ENCODE measurements around the gene AGBL1. TPM values are rescaled to one million over a fixed set of nuclear protein-coding genes. Genes with fewer than 3 reads are reported as not detected.

AGBL1 gene
- total and polyA plus RNA-seq, 2 donors (not counting 1 experiment from before 2014, with no cell fraction given), result not detected

DNA sequence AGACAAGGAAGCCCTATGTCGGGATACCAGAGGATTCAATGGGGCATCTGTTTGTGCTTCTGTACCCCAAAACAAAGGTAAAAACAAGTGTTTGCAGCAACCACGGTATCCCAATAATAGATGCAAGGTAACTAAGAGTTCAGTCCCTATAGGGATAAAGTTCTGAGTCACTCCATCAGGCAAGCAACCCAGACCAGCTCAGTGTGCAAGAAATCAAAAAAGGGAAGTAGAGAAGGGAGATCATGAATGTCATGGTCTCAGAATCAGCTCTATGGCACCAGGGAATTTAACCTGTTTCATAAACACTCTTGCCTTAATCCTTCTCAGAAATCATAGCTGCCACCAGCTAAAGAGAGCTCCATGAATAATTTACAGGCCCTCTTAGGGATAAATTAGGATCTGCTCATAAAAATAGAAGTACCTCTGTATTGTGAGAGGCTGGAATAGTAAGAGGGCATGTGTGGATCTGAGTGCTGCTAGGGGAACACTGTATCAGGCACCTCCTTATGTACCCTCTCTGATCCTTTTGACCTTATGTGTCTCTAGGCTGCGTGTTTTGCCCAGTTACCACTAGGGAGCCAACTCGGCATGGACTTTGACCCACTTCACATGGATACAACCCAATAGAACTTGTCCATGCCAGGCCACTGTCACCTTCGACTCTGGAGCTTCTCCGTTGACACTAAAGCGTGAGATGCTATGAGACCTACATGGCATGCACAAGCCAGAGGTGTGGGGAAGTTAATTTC is 754.6 kb downstream of the AGBL1 start:
- intact Hi-C loops (cut with micrococcal nuclease), result no loop called here
- H3K27ac ChIP-seq (ENCODE audit: low read length in 2 of 2), result no peak overlapping the region
- no peaks in the 10 kb centered on the region for H3K79me2 ChIP-seq (ENCODE audit: control insufficient read depth, insufficient read depth, low read length)
- no peaks in the 10 kb centered on the region for H3K27me3 Mint-ChIP-seq
- no peaks in the 10 kb centered on the region for H4K20me1 ChIP-seq (ENCODE audit: control insufficient read depth, insufficient read depth, low read length, poor library complexity, severe bottlenecking)
- no peak overlapping the region for H3K4me3 ChIP-seq (ENCODE audit: control extremely low read depth in 1 of 5, extremely low read depth in 1 of 5, insufficient read depth in 1 of 5, low read depth in 2 of 5, low read length in 4 of 5)
- H3K4me3 Mint-ChIP-seq, result no peak overlapping the region
- H3K27me3 ChIP-seq (replicated peaks in 1 of 4; ENCODE audit: control extremely low read depth in 1 of 4, control insufficient read depth in 3 of 4, insufficient read depth in 4 of 4, low read length in 3 of 4), result no peaks in the 10 kb centered on the region
- ATAC-seq (ENCODE audit: low read depth) (no peak), DNase-seq (no peak)
- ChIA-PET POLR2A (no interaction called here), CTCF (no interaction called here)
- H3K4me1 ChIP-seq (ENCODE audit: control insufficient read depth in 2 of 2, insufficient read depth in 2 of 2, low read length in 2 of 2), result no peaks in the 10 kb centered on the region
- H3K4me2 ChIP-seq (replicated peaks; ENCODE audit: low read depth, low read length, poor library complexity, severe bottlenecking), result no peak overlapping the region
- H3K36me3 ChIP-seq (replicated peaks in 1 of 2; ENCODE audit: control extremely low read depth in 1 of 2, control insufficient read depth in 1 of 2, extremely low read depth in 1 of 2, insufficient read depth in 2 of 2, low read length in 1 of 2), result no peaks in the 10 kb centered on the region
- H3K9me3 Mint-ChIP-seq (ENCODE audit: insufficient read depth), result no peaks in the 10 kb centered on the region
- TF ChIP-seq EZH2 (IDR thresholded peaks at IDR 0.05; ENCODE audit: borderline replicate concordance, insufficient read depth, low read depth, low read length, poor library complexity, severe bottlenecking), result no peak
- TF ChIP-seq, protein P1, sequence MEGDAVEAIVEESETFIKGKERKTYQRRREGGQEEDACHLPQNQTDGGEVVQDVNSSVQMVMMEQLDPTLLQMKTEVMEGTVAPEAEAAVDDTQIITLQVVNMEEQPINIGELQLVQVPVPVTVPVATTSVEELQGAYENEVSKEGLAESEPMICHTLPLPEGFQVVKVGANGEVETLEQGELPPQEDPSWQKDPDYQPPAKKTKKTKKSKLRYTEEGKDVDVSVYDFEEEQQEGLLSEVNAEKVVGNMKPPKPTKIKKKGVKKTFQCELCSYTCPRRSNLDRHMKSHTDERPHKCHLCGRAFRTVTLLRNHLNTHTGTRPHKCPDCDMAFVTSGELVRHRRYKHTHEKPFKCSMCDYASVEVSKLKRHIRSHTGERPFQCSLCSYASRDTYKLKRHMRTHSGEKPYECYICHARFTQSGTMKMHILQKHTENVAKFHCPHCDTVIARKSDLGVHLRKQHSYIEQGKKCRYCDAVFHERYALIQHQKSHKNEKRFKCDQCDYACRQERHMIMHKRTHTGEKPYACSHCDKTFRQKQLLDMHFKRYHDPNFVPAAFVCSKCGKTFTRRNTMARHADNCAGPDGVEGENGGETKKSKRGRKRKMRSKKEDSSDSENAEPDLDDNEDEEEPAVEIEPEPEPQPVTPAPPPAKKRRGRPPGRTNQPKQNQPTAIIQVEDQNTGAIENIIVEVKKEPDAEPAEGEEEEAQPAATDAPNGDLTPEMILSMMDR (IDR thresholded peaks at IDR 0.05), result no peak
- H3K9me3 ChIP-seq (ENCODE audit: control extremely low read depth in 1 of 3, control insufficient read depth in 2 of 3, insufficient read depth in 1 of 3, low read length in 2 of 3), result peaks cover 0 to 6% (median 0%) of the 10 kb centered on the region in 3 donors
- H3K9ac ChIP-seq (ENCODE audit: low read length), result no peak overlapping the region
- no CpG with 5 or more reads among the region's 7 CpGs for WGBS (ENCODE audit: insufficient coverage)
- no peaks in the 10 kb centered on the region for H3K4me1 Mint-ChIP-seq
- H2AFZ ChIP-seq (ENCODE audit: insufficient read depth, low read depth, low read length, poor library complexity, severe bottlenecking), result no peak overlapping the region
- no peak overlapping the region for H3K27ac Mint-ChIP-seq

DNA sequence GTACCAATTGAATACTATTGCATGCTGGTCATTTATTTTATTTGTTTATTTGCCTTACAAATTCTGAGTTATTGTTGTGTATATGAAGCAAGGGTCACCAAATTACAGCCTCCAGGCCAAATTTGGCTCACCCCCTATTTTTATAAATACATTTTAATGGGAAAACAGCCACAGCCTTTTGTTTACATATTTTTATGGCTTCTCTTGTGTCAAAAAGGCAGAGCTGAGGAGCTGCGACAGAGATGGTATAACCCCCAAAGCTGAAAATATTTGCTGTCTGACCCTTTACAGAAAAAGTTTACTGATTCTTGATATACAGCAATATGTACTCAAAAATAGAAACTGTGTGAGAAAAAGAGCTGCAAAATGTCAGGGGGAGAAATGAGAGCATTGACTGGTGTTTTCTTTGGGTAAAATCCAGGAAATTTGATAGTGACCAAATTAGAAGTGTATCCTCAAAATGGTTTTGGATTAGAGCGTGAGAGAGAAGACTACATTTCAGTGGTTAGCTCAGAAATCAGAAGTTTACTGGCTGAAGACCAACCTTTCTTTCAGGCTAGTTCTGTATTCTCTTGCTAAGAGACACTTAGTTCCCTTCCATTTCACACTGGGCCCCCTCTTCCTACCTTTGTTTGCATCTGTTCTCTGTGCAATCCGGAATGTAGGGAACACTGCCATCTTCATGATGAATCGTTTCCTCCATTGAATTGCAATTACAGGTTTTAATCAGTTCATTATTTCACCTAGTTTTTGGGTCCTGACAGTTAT is 757.8 kb downstream of the AGBL1 start:
- Histone ChIP-seq H3K4me1 (ENCODE audit: control insufficient read depth in 2 of 2, insufficient read depth in 2 of 2, low read length in 2 of 2) (no peaks in the 10 kb centered on the region), H4K20me1 (ENCODE audit: control insufficient read depth, insufficient read depth, low read length, poor library complexity, severe bottlenecking) (no peaks in the 10 kb centered on the region), H3K36me3 (replicated peaks in 1 of 2; ENCODE audit: control extremely low read depth in 1 of 2, control insufficient read depth in 1 of 2, extremely low read depth in 1 of 2, insufficient read depth in 2 of 2, low read length in 1 of 2) (no peaks in the 10 kb centered on the region), H2AFZ (ENCODE audit: insufficient read depth, low read depth, low read length, poor library complexity, severe bottlenecking) (no peak overlapping the region), H3K79me2 (ENCODE audit: control insufficient read depth, insufficient read depth, low read length) (no peaks in the 10 kb centered on the region), H3K4me2 (replicated peaks; ENCODE audit: low read depth, low read length, poor library complexity, severe bottlenecking) (no peak overlapping the region), H3K9me3 (ENCODE audit: control extremely low read depth in 1 of 3, control insufficient read depth in 2 of 3, insufficient read depth in 1 of 3, low read length in 2 of 3) (no peaks in the 10 kb centered on the region), H3K4me3 (ENCODE audit: control extremely low read depth in 1 of 5, extremely low read depth in 1 of 5, insufficient read depth in 1 of 5, low read depth in 2 of 5, low read length in 4 of 5) (no peak overlapping the region), H3K27me3 (replicated peaks in 1 of 4; ENCODE audit: control extremely low read depth in 1 of 4, control insufficient read depth in 3 of 4, insufficient read depth in 4 of 4, low read length in 3 of 4) (no peaks in the 10 kb centered on the region), H3K9ac (ENCODE audit: low read length) (no peak overlapping the region), H3K27ac (ENCODE audit: low read length in 2 of 2) (no peak overlapping the region)
- Mint-ChIP-seq H3K9me3 (ENCODE audit: insufficient read depth) (peaks cover 2% of the 10 kb centered on the region), H3K27ac (no peak overlapping the region), H3K4me1 (no peaks in the 10 kb centered on the region), H3K27me3 (no peaks in the 10 kb centered on the region), H3K4me3 (no peak overlapping the region)
- DNase-seq (no peak), ATAC-seq (ENCODE audit: low read depth) (no peak)
- ChIA-PET CTCF (no interaction called here), POLR2A (no interaction called here)
- TF ChIP-seq EZH2 (IDR thresholded peaks at IDR 0.05; ENCODE audit: borderline replicate concordance, insufficient read depth, low read depth, low read length, poor library complexity, severe bottlenecking), result no peak
- TF ChIP-seq, protein P1 (IDR thresholded peaks at IDR 0.05), result no peak
- intact Hi-C loops (cut with micrococcal nuclease), result no loop called here
- WGBS (ENCODE audit: insufficient coverage), result 83% methylated on average over 1 of the region's 4 CpGs

Measured in B cell (primary cell).